ENCODE measurements around the gene GIMAP2.
"Not testable (repeated sequence)": the region's sequence is repeated elsewhere in the genome, so short reads cannot be mapped to it uniquely, and the experiment has no call there.

GIMAP2 gene

GRCh38 chr7:150678601-150679000 is 6.9 kb upstream of the GIMAP2 start:
- not testable (repeated sequence) for DNase-seq

DNA sequence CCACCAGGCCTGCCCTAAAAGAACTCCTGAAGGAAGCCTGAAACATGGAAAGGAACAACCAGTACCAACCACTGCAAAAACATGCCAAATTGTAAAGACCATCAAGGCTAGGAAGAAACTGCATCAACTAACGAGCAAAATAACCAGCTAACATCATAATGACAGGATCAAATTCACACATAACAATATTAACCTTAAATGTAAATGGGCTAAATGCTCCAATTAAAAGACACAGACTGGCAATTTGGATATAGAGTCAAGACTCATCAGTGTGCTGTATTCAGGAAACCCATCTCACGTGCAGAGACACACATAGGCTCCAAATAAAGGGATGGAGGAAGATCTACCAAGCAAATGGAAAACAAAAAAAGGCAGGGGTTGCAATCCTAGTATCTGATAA is 5.1 kb upstream of the GIMAP2 start:
- DNase-seq, result not testable (repeated sequence)

- DNase-seq, result no peak
These were observed 625 bp downstream of the GIMAP2 start for GRCh38 chr7:150686030-150686631.

DNA sequence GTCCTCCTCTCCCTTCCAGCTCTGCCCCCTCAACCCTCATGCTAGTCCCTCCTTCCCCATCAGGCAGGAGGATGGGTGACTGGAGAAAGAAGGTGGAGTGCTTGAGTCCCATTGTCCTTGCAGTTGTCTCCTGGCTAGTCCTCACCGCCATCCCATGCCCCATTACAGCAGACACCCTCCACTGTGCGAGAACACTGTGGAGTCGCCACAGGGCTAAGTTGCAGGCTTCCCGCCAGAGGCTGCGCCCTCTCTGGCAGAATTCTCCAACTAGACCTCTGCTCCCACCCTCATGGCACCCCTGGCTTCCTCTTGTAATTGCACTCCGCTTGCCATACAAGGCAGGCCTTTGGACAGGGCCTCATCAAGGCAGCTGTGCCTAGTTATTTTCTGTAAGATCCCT is 3.1 kb downstream of the GIMAP2 start:
- DNase-seq, result no peak

DNA sequence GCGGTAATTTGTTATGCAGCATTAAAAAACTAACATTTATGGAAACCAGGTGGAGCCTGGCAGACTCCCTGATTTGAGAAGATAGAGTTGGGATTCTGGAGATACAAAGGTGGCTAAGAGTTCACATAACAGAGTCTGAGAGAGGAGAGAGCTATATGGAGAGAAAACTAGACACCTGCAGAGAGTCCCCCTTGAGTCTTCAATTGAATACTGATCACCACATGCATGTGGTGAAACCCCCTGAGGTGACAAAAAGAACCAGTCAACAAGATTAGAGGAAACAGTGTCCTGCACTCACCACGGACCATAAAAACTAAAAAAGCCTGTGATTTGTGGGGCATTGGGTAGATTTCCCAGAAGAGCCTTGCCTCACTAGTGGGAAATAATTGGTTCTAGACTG is 10.1 kb downstream of the GIMAP2 start:
- no peak for DNase-seq

DNA sequence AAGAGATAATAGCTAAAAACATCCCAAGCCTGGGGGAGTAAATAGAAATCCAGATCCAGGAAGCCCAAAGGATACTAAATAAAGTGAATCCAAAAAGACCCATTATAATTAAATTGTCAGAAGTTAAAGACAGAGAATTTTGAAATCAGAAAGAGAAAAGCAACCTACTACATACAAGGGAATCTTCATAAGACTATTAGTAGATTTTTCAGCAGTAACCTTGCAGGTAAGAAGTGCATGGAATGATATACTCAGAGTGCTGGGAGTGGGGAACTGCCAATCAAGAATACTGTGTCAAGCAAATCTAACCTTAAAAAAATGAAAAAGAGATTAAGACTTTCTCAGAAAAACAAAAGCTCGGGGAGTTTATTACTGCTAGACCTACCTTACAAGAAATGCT is 17.7 kb downstream of the GIMAP2 start:
- DNase-seq, result no peak

DNA sequence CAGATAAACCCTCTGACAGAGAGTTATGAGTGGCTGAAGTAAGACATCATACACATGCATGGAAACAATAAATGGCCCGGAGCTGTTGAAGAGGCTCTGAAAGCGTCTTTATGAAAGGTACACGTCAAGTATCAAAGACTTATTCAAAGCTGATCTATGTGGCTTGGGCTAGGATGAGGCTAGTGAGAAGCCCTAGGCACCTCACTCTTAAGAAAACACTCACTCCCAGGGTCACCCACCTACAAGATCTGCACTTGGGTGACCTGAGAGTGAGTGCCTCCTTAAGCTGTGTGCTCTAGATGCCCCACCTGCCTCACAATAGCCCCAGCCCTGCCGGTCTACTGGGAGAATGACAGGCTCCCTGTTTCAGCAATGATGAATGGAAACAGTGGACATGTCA is 29.8 kb downstream of the GIMAP2 start:
- DNase-seq, result no peak

DNA sequence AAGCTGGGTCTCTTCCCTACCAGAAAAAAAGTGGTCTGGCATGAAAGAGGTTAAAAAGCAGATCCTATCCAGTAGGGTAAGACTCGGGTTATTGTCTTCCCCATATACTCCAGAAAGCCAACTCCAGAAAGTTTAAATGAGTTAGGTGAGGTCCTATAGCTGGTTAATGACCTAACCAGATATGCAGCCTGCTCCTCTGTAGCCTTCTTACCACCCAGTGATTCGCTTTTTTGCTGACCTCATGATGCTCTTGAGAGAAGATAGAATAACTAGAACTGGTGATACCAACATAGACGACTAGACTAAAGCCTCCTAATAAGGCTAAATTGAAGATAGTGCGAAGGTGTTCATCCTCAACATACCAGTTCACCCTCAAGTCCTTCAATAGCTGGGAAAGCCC is 30.2 kb downstream of the GIMAP2 start:
- DNase-seq, result no peak

DNA sequence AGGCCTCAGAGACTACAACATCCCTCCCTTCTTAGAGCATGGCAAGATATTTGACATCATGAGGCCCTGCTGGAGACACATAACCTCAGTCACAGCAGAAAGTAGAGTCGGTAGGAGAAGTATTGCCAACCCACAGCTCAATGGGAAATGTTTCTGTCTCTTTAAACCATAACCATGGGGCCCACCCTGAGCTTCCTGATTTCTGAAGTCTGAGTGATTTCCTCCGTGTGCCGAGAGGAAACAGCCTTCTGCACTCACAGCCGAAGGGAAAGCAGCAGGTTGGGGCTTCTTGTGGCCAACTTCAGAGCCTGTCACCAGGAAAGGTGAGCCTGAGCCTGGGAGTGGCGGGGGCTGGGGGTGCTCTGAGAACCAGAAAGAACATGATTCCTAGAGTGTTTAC is 30.9 kb downstream of the GIMAP2 start, which contains the start of gene GIMAP1:
Gene GIMAP1 (plus strand): TSS at position 246 of the 400 bp plus-strand sequence. CDS start 2,435 bp downstream, outside the sequence.
- DNase-seq, result no peak

DNA sequence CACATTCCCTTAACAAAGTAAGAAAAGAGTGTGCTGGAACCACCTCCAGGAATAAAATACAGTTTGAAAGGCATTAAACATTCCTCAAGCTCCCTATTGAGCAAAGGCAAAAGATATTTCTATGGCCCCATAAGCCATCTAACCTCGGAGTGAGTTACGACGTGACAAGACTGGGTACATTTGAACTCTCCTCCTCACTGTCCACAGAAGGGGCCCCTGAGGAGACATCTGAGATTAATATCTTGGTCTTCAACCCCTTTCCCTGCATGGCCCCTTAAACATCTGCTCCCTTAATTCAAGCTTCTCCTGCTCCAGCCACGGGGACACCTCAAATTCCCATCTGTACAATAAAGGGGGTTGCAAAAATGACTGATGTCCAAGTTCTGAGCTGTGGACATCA is 31.4 kb downstream of the GIMAP2 start:
- no peak for DNase-seq

DNA sequence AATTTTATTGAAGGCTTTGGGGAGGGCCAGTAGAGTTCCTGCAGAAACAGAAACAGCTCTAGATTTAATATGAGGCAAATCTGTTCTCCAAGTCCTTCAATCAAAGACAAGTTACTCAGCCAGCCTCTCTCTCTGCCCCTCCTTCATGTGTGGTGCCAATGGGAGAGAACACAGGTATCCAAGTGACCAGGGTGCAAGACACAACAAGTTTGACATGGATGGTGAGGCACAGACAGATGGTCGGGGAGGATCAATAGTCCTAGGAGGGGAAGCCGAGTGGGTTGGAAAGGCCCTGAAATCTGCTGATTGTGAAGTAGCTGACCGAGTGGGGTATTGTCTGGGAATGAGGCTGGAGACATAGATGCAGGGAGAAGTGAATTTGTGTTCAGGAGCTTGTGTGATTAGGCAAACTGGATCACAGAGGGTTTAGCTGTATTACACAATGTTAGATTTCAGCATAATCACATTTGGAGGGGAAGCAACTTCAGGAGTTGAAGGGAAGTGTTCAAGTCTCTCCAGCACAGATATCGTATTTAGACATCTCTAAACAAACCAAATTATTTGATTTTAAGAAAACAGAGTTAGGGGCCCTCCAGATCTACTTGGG is 32.4 kb downstream of the GIMAP2 start:
- DNase-seq, result no peak

- no peak for DNase-seq
These were observed 33.9 kb downstream of the GIMAP2 start for GRCh38 chr7:150719436-150719835.

GRCh38 chr7:150719960-150720891 is 34.7 kb downstream of the GIMAP2 start:
- no peak for DNase-seq

DNA sequence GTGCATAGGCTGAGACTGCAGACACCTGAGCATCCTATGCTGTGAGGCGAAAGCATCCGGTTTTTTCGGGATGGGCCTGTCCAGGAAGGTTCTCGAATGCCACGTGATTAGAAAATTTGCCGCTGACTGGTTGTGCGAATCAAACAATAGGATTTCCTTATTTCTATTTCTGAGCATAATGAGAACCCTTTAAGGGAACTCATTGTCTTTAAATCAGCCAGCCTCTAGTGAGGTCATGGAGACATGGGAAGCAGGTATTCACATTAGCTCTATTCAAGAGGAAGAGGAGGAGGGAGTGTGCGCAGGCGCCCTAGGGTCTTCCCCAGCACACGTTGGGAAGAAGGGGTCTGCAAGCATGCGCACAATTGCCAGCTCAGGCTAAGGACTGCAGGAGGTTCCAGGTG is 36.5 kb downstream of the GIMAP2 start:
- no peak for DNase-seq

DNA sequence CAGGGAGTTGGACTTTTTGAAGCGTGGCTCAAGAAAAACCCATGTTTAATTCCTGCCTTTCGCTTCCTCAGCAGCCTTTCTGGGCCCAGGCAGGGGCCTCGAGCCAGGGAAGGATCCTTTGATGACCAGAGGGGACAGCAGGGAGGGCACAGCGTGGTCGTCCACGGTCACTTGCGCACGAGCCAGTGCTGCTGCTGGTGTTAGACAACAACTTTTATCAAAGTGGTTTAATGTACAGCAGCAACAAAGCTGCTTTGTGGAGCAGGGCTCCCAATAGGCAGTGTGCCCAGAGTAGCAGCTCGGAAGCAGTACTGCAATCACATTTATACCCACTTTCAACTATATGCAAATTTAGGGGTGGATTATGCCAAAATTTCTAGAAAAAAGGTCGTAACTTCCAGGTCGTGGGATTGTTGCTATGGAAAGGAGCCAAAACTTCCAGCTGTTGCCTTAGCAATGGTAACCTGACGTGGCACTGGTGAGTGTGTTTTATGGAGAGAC is 37.0 kb downstream of the GIMAP2 start:
- DNase-seq, result no peak

- no peak for DNase-seq
These were observed 38.0 kb downstream of the GIMAP2 start for GRCh38 chr7:150723467-150723866.

- DNase-seq, result no peak
These were observed 41.9 kb downstream of the GIMAP2 start for GRCh38 chr7:150727381-150727780.

- DNase-seq, result no peak
These were observed 42.5 kb downstream of the GIMAP2 start for GRCh38 chr7:150728011-150728410.

DNA sequence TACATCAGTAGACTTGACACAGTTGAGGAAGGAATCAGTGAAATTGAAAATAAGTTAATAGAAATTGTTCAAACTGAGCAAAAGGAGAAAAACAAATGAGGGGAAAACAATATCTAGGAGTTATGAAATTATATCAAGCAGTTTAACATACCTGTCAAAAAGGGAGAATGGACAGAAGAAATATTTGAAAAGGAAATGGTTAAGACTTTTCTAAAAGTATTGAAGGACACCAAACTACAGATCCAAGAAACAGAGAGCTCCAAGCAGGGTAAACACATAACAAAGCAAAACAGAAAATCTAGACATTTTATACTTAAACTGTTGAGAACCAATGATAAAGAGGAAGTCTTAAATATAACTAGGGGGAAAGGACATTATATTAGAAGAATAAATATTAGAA is 43.1 kb downstream of the GIMAP2 start:
- no peak for DNase-seq

DNA sequence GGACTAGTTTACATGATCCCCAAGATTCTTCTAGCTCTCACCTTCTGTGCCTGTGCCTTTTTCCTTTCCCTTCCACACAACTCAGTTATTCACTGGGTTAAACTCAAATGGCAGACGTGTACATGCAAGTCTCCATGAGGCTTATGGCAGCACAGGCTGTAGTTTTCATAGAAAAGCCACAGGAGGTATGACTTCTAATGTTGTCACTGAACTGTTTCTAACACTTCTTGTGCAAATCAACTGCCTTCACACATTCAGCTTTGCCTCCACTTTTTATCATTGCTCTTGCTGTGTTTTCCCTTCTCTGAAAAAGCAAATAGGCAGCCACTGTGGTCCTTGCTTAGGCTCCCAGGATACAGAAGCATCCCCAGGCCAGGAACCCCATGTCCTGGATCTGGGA is 46.4 kb downstream of the GIMAP2 start:
- DNase-seq, result no peak

GRCh38 chr7:150732786-150733481 is 47.4 kb downstream of the GIMAP2 start:
- DNase-seq, result no peak

DNA sequence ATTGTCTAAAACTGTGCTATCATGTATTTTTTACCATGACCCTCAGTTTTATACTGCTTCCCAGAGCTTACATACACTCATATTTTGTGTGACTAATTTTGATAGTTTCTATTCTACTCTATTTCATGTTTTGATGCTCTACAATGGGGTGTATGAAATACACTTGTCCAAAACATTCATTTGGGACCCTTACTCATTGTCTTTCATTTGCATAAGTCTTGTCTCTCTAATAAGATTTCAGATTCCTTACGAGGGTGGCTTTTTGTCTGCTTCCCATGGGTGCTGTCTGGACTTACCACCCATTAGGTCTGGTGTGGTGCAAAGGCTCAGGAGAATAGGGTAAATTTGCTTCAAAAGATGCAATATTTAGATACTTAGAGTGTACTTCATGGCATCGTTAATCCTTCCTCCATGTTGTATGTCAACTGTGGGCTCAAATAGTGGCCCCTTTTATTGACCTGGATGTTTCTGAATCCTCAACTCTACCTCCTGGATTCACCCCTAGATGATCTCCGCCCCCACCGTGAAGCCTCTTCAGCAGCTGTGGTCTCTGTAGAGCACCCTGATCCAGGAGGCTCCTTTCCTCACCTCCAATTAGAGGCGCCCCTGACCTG is 48.1 kb downstream of the GIMAP2 start:
- no peak for DNase-seq

- DNase-seq, result no peak
These were observed 48.7 kb downstream of the GIMAP2 start for GRCh38 chr7:150734254-150734653.

All from NCI-H2081 (cell line).